ENCODE measurements around the gene NARF. TPM values are rescaled to one million over a fixed set of nuclear protein-coding genes. Genes with fewer than 3 reads are reported as not detected.
A peak's percentile ranks its signal among the peaks of the same experiment; 100 is the strongest.

NARF gene
- total and polyA plus RNA-seq, 2 donors (not counting 1 experiment from before 2014, with no cell fraction given): 92.4 to 103 TPM

GRCh38 chr17:82433560-82434215, 24.9 kb upstream of the NARF start:
- Histone ChIP-seq H2AFZ (ENCODE audit: insufficient read depth, low read depth, low read length, poor library complexity, severe bottlenecking) (no peak overlapping the region), H3K36me3 (replicated peaks in 1 of 2; ENCODE audit: control extremely low read depth in 1 of 2, control insufficient read depth in 1 of 2, extremely low read depth in 1 of 2, insufficient read depth in 2 of 2, low read length in 1 of 2) (peaks cover 0 to 34% of the 10 kb centered on the region in 2 experiments), H4K20me1 (ENCODE audit: control insufficient read depth, insufficient read depth, low read length, poor library complexity, severe bottlenecking) (peaks cover 26% of the 10 kb centered on the region), H3K4me2 (replicated peaks; ENCODE audit: low read depth, low read length, poor library complexity, severe bottlenecking) (peak overlapping the region; percentile 67), H3K79me2 (ENCODE audit: control insufficient read depth, insufficient read depth, low read length) (peaks cover 32% of the 10 kb centered on the region), H3K27ac (ENCODE audit: low read length in 2 of 2) (peak overlapping the region in 1 of 2 donors; percentile 61), H3K27me3 (replicated peaks in 1 of 4; ENCODE audit: control extremely low read depth in 1 of 4, control insufficient read depth in 3 of 4, insufficient read depth in 4 of 4, low read length in 3 of 4) (no peaks in the 10 kb centered on the region), H3K9me3 (ENCODE audit: control extremely low read depth in 1 of 3, control insufficient read depth in 2 of 3, insufficient read depth in 1 of 3, low read length in 2 of 3) (peaks cover 0 to 6% (median 0%) of the 10 kb centered on the region in 3 donors), H3K4me1 (ENCODE audit: control insufficient read depth in 2 of 2, insufficient read depth in 2 of 2, low read length in 2 of 2) (peaks cover 22 to 60% of the 10 kb centered on the region in 2 donors), H3K9ac (ENCODE audit: low read length) (no peak overlapping the region), H3K4me3 (ENCODE audit: control extremely low read depth in 1 of 5, extremely low read depth in 1 of 5, insufficient read depth in 1 of 5, low read depth in 2 of 5, low read length in 4 of 5) (no peak overlapping the region)
- TF ChIP-seq CTCF (IDR thresholded peaks at IDR 0.05) (no peak), EZH2 (IDR thresholded peaks at IDR 0.05; ENCODE audit: borderline replicate concordance, insufficient read depth, low read depth, low read length, poor library complexity, severe bottlenecking) (no peak)
- Mint-ChIP-seq H3K27ac (peak overlapping the region; percentile 80), H3K4me3 (no peak overlapping the region), H3K27me3 (no peaks in the 10 kb centered on the region), H3K4me1 (peaks cover 33% of the 10 kb centered on the region), H3K9me3 (ENCODE audit: insufficient read depth) (no peaks in the 10 kb centered on the region)
- WGBS (ENCODE audit: insufficient coverage): 91% methylated on average over 29 of the region's 32 CpGs
- DNase-seq: peak; percentile 22
- POLR2A ChIA-PET: interaction anchor here (1.6 to 2.8 kb wide), 3 partner anchors 11 to 16 kb away, joined by 3 to 13 read pairs (median 5); no protein-coding TSS in a partner anchor
- CTCF ChIA-PET: interaction anchor here (1.5 kb wide), 1 partner anchor 14 kb away, joined by 5 read pairs; no protein-coding TSS in a partner anchor
- ATAC-seq (ENCODE audit: low read depth): no peak
- intact Hi-C loops (cut with micrococcal nuclease): loop anchor here (2.0 kb wide), 1 partner anchor 15 kb away; no protein-coding TSS in a partner anchor

GRCh38 chr17:82434216-82434565, 24.4 kb upstream of the NARF start:
- DNase-seq: peak; percentile 76
- POLR2A ChIA-PET: interaction anchor here (0.7 to 2.8 kb wide), 5 partner anchors 10 to 164 kb away, joined by 3 to 13 read pairs (median 4); no protein-coding TSS in a partner anchor
- H3K4me3 ChIP-seq (ENCODE audit: control extremely low read depth in 1 of 5, extremely low read depth in 1 of 5, insufficient read depth in 1 of 5, low read depth in 2 of 5, low read length in 4 of 5): no peak overlapping the region
- peak overlapping the region; percentile 29 to 61 for H3K27ac ChIP-seq (ENCODE audit: low read length in 2 of 2)
- peak overlapping the region; percentile 59 for H3K4me3 Mint-ChIP-seq
- no peak overlapping the region for H2AFZ ChIP-seq (ENCODE audit: insufficient read depth, low read depth, low read length, poor library complexity, severe bottlenecking)
- TF ChIP-seq EZH2 (IDR thresholded peaks at IDR 0.05; ENCODE audit: borderline replicate concordance, insufficient read depth, low read depth, low read length, poor library complexity, severe bottlenecking) (no peak), CTCF (IDR thresholded peaks at IDR 0.05) (no peak)
- H3K4me1 ChIP-seq (ENCODE audit: control insufficient read depth in 2 of 2, insufficient read depth in 2 of 2, low read length in 2 of 2): peaks cover 22 to 60% of the 10 kb centered on the region in 2 donors
- H3K9me3 Mint-ChIP-seq (ENCODE audit: insufficient read depth): no peaks in the 10 kb centered on the region
- CTCF ChIA-PET: interaction anchor here (0.8 to 1.5 kb wide), 2 partner anchors 12 to 15 kb away, joined by 3 to 5 read pairs; no protein-coding TSS in a partner anchor
- peaks cover 37% of the 10 kb centered on the region for H3K79me2 ChIP-seq (ENCODE audit: control insufficient read depth, insufficient read depth, low read length)
- H3K4me1 Mint-ChIP-seq: peaks cover 36% of the 10 kb centered on the region
- no peaks in the 10 kb centered on the region for H3K27me3 Mint-ChIP-seq
- H3K36me3 ChIP-seq (replicated peaks in 1 of 2; ENCODE audit: control extremely low read depth in 1 of 2, control insufficient read depth in 1 of 2, extremely low read depth in 1 of 2, insufficient read depth in 2 of 2, low read length in 1 of 2): peaks cover 0 to 36% of the 10 kb centered on the region in 2 experiments
- WGBS (ENCODE audit: insufficient coverage): 0% methylated on average over 1 of the region's 3 CpGs
- peak; percentile 80 for ATAC-seq (ENCODE audit: low read depth)
- no peaks in the 10 kb centered on the region for H3K27me3 ChIP-seq (replicated peaks in 1 of 4; ENCODE audit: control extremely low read depth in 1 of 4, control insufficient read depth in 3 of 4, insufficient read depth in 4 of 4, low read length in 3 of 4)
- H3K27ac Mint-ChIP-seq: peak overlapping the region; percentile 80
- H3K9ac ChIP-seq (ENCODE audit: low read length): no peak overlapping the region
- H3K4me2 ChIP-seq (replicated peaks; ENCODE audit: low read depth, low read length, poor library complexity, severe bottlenecking): peak overlapping the region; percentile 67
- H3K9me3 ChIP-seq (ENCODE audit: control extremely low read depth in 1 of 3, control insufficient read depth in 2 of 3, insufficient read depth in 1 of 3, low read length in 2 of 3): peaks cover 0 to 6% (median 0%) of the 10 kb centered on the region in 3 donors
- intact Hi-C loops (cut with micrococcal nuclease): loop anchor here (2.0 kb wide), 1 partner anchor 15 kb away; no protein-coding TSS in a partner anchor
- H4K20me1 ChIP-seq (ENCODE audit: control insufficient read depth, insufficient read depth, low read length, poor library complexity, severe bottlenecking): peaks cover 31% of the 10 kb centered on the region
